AG20443 (cell line): ENCODE results near the gene FAM193B.

Experiments used
- DNase-seq: peaks from one replicate; pipeline ENCODE4 v3.0.0; 2012; ENCODE audit warnings: low spot score, mixed read lengths

Gene FAM193B

GRCh38 chr5:177470759-177471536 lies 83.4 kb downstream of the FAM193B start:
- no peak for DNase-seq
